CD14-positive monocyte (primary cell): ENCODE data around the gene HECW1. TPM values are rescaled to one million over a fixed set of nuclear protein-coding genes. Genes with fewer than 3 reads are reported as not detected.

Experiments
- DNase-seq, 3 donors: peaks; one replicate each; pipeline ENCODE4 v3.0.0-alpha.2; 2011 to 2022
- H2AFZ ChIP-seq: 2 replicates; pipeline ENCODE4 v1.6.0; 2012; ENCODE audit warnings: mild to moderate bottlenecking, low read depth, low read length, inconsistent platforms; ENCODE audit not compliant: insufficient read depth, poor library complexity, severe bottlenecking
- H3K27ac ChIP-seq, 2 donors: 1 replicate in 1 of 2; 2 replicates in 1 of 2; pipeline ENCODE4 v1.5.1; 2012 to 2013; ENCODE audit warnings: low read length in 2 of 2, control low read depth in 1 of 2, inconsistent platforms in 1 of 2, low read depth in 1 of 2, mild to moderate bottlenecking in 1 of 2
- H3K27me3 ChIP-seq, 2 donors: one replicate each; pipeline versions ENCODE4 v1.6.0 to v1.6.1; 2011 to 2013; ENCODE audit warnings: low read length in 2 of 2; ENCODE audit not compliant: control insufficient read depth in 2 of 2, insufficient read depth in 2 of 2
- H3K36me3 ChIP-seq, 2 donors: replicated peaks in 1 of 2; 1 replicate in 1 of 2; 2 replicates in 1 of 2; pipeline versions ENCODE4 v1.5.1 to v1.6.1; 2012 to 2013; ENCODE audit warnings: low read length in 2 of 2, control low read depth in 1 of 2, inconsistent platforms in 1 of 2, mild to moderate bottlenecking in 1 of 2; ENCODE audit not compliant: insufficient read depth in 2 of 2, control insufficient read depth in 1 of 2
- H3K4me1 ChIP-seq, 2 donors: 1 replicate in 1 of 2; 2 replicates in 1 of 2; pipeline versions ENCODE4 v1.5.1 to v1.6.1; 2012 to 2013; ENCODE audit warnings: low read length in 2 of 2, control low read depth in 1 of 2, inconsistent platforms in 1 of 2, mild to moderate bottlenecking in 1 of 2, moderate library complexity in 1 of 2; ENCODE audit not compliant: insufficient read depth in 2 of 2, control insufficient read depth in 1 of 2
- H3K4me2 ChIP-seq: replicated peaks from 2 replicates; pipeline ENCODE3; 2012; ENCODE audit warnings: low read length, moderate library complexity, mild to moderate bottlenecking; ENCODE audit not compliant: poor library complexity, severe bottlenecking; ENCODE audit errors: extremely low read depth
- H3K4me3 ChIP-seq, 3 experiments: fragments of 200-600 bp in 1 of 3; sonication (generic) in 1 of 3; replicated peaks in 1 of 3; 1 replicate in 2 of 3; 2 replicates in 1 of 3; pipeline ENCODE4 v1.5.1; 2011 to 2013; ENCODE audit warnings: low read length in 3 of 3, mild to moderate bottlenecking in 3 of 3, control low read depth in 2 of 3, low read depth in 2 of 3, inconsistent platforms in 1 of 3, moderate library complexity in 1 of 3
- H3K79me2 ChIP-seq: 2 replicates; pipeline ENCODE4 v1.6.0; 2012; ENCODE audit warnings: mild to moderate bottlenecking, control low read depth, inconsistent platforms, low read length, moderate library complexity; ENCODE audit not compliant: insufficient read depth
- H3K9ac ChIP-seq: 2 replicates; pipeline ENCODE4 v1.6.0; 2017; ENCODE audit warnings: low read length, mild to moderate bottlenecking; ENCODE audit not compliant: insufficient read depth, poor library complexity, severe bottlenecking
- H3K9me3 ChIP-seq, 2 donors: replicated peaks in 1 of 2; 1 replicate in 1 of 2; 2 replicates in 1 of 2; pipeline versions ENCODE4 v1.5.1 to v1.6.1; 2012 to 2013; ENCODE audit warnings: low read length in 2 of 2, control low read depth in 1 of 2; ENCODE audit not compliant: control insufficient read depth in 1 of 2, insufficient read depth in 1 of 2
- H4K20me1 ChIP-seq: 2 replicates; pipeline ENCODE4 v1.6.0; 2012; ENCODE audit warnings: mild to moderate bottlenecking, low read length, control low read depth, moderate library complexity; ENCODE audit not compliant: insufficient read depth
- H3K27ac Mint-ChIP-seq, 7 donors: one replicate each; pipeline ENCODE4 v1.8.0; 2020; ENCODE audit warnings: mild to moderate bottlenecking in 7 of 7, mixed read lengths in 7 of 7, moderate library complexity in 6 of 7, inconsistent platforms in 2 of 7
- H3K27me3 Mint-ChIP-seq, 3 donors: one replicate each; pipeline ENCODE4 v1.8.0; 2021 to 2022; ENCODE audit warnings: low read depth in 3 of 3, mild to moderate bottlenecking in 3 of 3, mixed read lengths in 3 of 3, moderate library complexity in 3 of 3, inconsistent platforms in 1 of 3
- H3K36me3 Mint-ChIP-seq, 2 donors: one replicate each; pipeline ENCODE4 v1.8.0; 2020; ENCODE audit warnings: mixed read lengths in 2 of 2, inconsistent platforms in 1 of 2, mild to moderate bottlenecking in 1 of 2
- H3K4me1 Mint-ChIP-seq: one replicate; pipeline ENCODE4 v1.8.0; 2020; ENCODE audit warnings: mild to moderate bottlenecking, mixed read lengths
- H3K4me3 Mint-ChIP-seq, 2 donors: one replicate each; pipeline ENCODE4 v1.8.0; 2020; ENCODE audit warnings: mild to moderate bottlenecking in 2 of 2, mixed read lengths in 2 of 2, moderate library complexity in 1 of 2
- H3K9me3 Mint-ChIP-seq, 7 donors: one replicate each; pipeline ENCODE4 v1.8.0; 2020 to 2022; ENCODE audit warnings: mixed read lengths in 7 of 7, mild to moderate bottlenecking in 6 of 7, moderate library complexity in 6 of 7, inconsistent platforms in 2 of 7
- WGBS: methylation state at CpG from one replicate; pipeline ENCODE4 v1.1.5; 2013; ENCODE audit warnings: missing lambda C conversion rate; ENCODE audit not compliant: insufficient coverage; 5-methylcytosine and 5-hydroxymethylcytosine counted together
- intact Hi-C, 2 donors: fragments of 100-400 bp; cut with micrococcal nuclease; formaldehyde crosslinking; loops; one replicate each; pipeline versions ENCODE4 v1.15.0 to v1.15.1; 2023
- polyA plus RNA-seq, 3 donors: library from polyadenylated mRNA; depleted of rRNA in 1 of 3; unstranded in 2 of 3; stranded (reverse) in 1 of 3; fragments of 300-500 nt in 2 of 3; fragments of >200 nt in 1 of 3; fragmentation: Illumina TruSeq in 2 of 3; gene quantifications; 1 replicate in 2 of 3; 2 replicates in 1 of 3; pipeline ENCODE4 v1.2.3, GENCODE V29; 2012 to 2021
- TF ChIP-seq, protein P1 (sequence below): fragments of 200-600 bp; IDR thresholded peaks from one replicate; pipeline ENCODE4 v1.8.0; 2022; ENCODE audit warnings: antibody characterized with exemption, mild to moderate bottlenecking

HECW1 gene
- polyA plus RNA-seq, 3 donors = not detected

GRCh38 chr7:43234073-43234472 is 121.6 kb downstream of the HECW1 start:
- Histone ChIP-seq H3K4me3 (no peak overlapping the region), H3K9ac (no peak overlapping the region), H3K36me3 (no peaks in the 10 kb centered on the region), H3K27ac (no peak overlapping the region), H3K4me2 (no peak overlapping the region), H4K20me1 (no peaks in the 10 kb centered on the region), H3K27me3 (peaks cover 3 to 16% of the 10 kb centered on the region in 2 donors), H3K9me3 (no peaks in the 10 kb centered on the region), H3K79me2 (no peaks in the 10 kb centered on the region), H3K4me1 (no peaks in the 10 kb centered on the region), H2AFZ (no peak overlapping the region)
- Mint-ChIP-seq H3K27me3 (peaks cover 10 to 19% (median 12%) of the 10 kb centered on the region in 3 donors), H3K36me3 (no peaks in the 10 kb centered on the region), H3K27ac (no peak overlapping the region), H3K9me3 (peaks cover 0 to 2% (median 0%) of the 10 kb centered on the region in 7 donors), H3K4me1 (no peaks in the 10 kb centered on the region), H3K4me3 (no peak overlapping the region)
- intact Hi-C loops = no loop called here
- TF ChIP-seq, protein P1, sequence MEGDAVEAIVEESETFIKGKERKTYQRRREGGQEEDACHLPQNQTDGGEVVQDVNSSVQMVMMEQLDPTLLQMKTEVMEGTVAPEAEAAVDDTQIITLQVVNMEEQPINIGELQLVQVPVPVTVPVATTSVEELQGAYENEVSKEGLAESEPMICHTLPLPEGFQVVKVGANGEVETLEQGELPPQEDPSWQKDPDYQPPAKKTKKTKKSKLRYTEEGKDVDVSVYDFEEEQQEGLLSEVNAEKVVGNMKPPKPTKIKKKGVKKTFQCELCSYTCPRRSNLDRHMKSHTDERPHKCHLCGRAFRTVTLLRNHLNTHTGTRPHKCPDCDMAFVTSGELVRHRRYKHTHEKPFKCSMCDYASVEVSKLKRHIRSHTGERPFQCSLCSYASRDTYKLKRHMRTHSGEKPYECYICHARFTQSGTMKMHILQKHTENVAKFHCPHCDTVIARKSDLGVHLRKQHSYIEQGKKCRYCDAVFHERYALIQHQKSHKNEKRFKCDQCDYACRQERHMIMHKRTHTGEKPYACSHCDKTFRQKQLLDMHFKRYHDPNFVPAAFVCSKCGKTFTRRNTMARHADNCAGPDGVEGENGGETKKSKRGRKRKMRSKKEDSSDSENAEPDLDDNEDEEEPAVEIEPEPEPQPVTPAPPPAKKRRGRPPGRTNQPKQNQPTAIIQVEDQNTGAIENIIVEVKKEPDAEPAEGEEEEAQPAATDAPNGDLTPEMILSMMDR = no peak
- 66% methylated on average over 5 of the region's 5 CpGs for WGBS
- DNase-seq = no peak

GRCh38 chr7:43234968-43235367 is 122.5 kb downstream of the HECW1 start:
- H4K20me1 ChIP-seq = no peaks in the 10 kb centered on the region
- intact Hi-C loops = no loop called here
- H3K27ac Mint-ChIP-seq = no peak overlapping the region
- no peaks in the 10 kb centered on the region for H3K79me2 ChIP-seq
- no peak overlapping the region for H3K4me3 ChIP-seq
- TF ChIP-seq, protein P1 = no peak
- H3K36me3 Mint-ChIP-seq = no peaks in the 10 kb centered on the region
- 72% methylated on average over 2 of the region's 4 CpGs for WGBS
- DNase-seq = no peak
- no peaks in the 10 kb centered on the region for H3K4me1 Mint-ChIP-seq
- no peak overlapping the region for H2AFZ ChIP-seq
- H3K27me3 Mint-ChIP-seq = peaks cover 8 to 15% (median 12%) of the 10 kb centered on the region in 3 donors
- peaks cover 0 to under 1% (median 0%) of the 10 kb centered on the region in 7 donors for H3K9me3 Mint-ChIP-seq
- no peak overlapping the region for H3K4me2 ChIP-seq
- no peaks in the 10 kb centered on the region for H3K36me3 ChIP-seq
- peaks cover 0 to 9% of the 10 kb centered on the region in 2 donors for H3K27me3 ChIP-seq
- no peak overlapping the region for H3K9ac ChIP-seq
- no peaks in the 10 kb centered on the region for H3K9me3 ChIP-seq
- H3K4me1 ChIP-seq = no peaks in the 10 kb centered on the region
- no peak overlapping the region for H3K4me3 Mint-ChIP-seq
- H3K27ac ChIP-seq = no peak overlapping the region
